ENCODE results near the gene GPR17.

Gene GPR17

GRCh38 chr2:127645395-127646291 is at the start of gene GPR17:
Gene GPR17 (plus strand): TSS chr2:127646153. CDS start chr2:127650736, 4,583 bp downstream.
- DNase-seq = no peak

GRCh38 chr2:127596311-127597045 is 49.5 kb upstream of the GPR17 start:
- no peak for DNase-seq

GRCh38 chr2:127597046-127597983 is 48.6 kb upstream of the GPR17 start:
- DNase-seq = no peak

GRCh38 chr2:127597984-127598380 is 48.0 kb upstream of the GPR17 start:
- peak; percentile 1 for DNase-seq

GRCh38 chr2:127598711-127599110 is 47.2 kb upstream of the GPR17 start:
- no peak for DNase-seq

GRCh38 chr2:127599211-127599610 is 46.7 kb upstream of the GPR17 start:
- no peak for DNase-seq

- DNase-seq = no peak
These were observed 41.0 kb upstream of the GPR17 start for GRCh38 chr2:127604986-127605385.

GRCh38 chr2:127605691-127606263 is 40.2 kb upstream of the GPR17 start:
- DNase-seq = no peak

- DNase-seq = no peak
These were observed 39.1 kb upstream of the GPR17 start for GRCh38 chr2:127606625-127607398.

GRCh38 chr2:127607399-127607908 is 38.5 kb upstream of the GPR17 start:
- no peak for DNase-seq

- no peak for DNase-seq
These were observed 37.6 kb upstream of the GPR17 start for GRCh38 chr2:127608061-127609030.

GRCh38 chr2:127609031-127609751 is 36.8 kb upstream of the GPR17 start:
- no peak for DNase-seq

GRCh38 chr2:127609818-127610217 is 36.1 kb upstream of the GPR17 start:
- peak; percentile 2 for DNase-seq

- no peak for DNase-seq
These were observed 35.4 kb upstream of the GPR17 start for GRCh38 chr2:127610561-127610960.

GRCh38 chr2:127611076-127611925 is 34.7 kb upstream of the GPR17 start:
- DNase-seq = no peak

- no peak for DNase-seq
These were observed 33.7 kb upstream of the GPR17 start for GRCh38 chr2:127612111-127612822.

GRCh38 chr2:127614246-127614645 is 31.7 kb upstream of the GPR17 start:
- DNase-seq = no peak

GRCh38 chr2:127614731-127615130 is 31.2 kb upstream of the GPR17 start:
- no peak for DNase-seq

Measured in activated CD4-positive, alpha-beta T cell treated with anti-CD3 and anti-CD28 coated beads for 1 hour (primary cell).